GM21576 (cell line): ENCODE measurements around the gene PDE3B.
"Not testable (repeated sequence)": the region's sequence is repeated elsewhere in the genome, so short reads cannot be mapped to it uniquely, and the experiment has no call there.

Source experiments
- ATAC-seq: cut with Tn5 transposase; IDR thresholded peaks from one replicate; pipeline ENCODE4 v1.9.1; 2021; ENCODE audit warnings: mild to moderate bottlenecking, moderate library complexity; ENCODE audit not compliant: unreplicated experiment

PDE3B gene

DNA sequence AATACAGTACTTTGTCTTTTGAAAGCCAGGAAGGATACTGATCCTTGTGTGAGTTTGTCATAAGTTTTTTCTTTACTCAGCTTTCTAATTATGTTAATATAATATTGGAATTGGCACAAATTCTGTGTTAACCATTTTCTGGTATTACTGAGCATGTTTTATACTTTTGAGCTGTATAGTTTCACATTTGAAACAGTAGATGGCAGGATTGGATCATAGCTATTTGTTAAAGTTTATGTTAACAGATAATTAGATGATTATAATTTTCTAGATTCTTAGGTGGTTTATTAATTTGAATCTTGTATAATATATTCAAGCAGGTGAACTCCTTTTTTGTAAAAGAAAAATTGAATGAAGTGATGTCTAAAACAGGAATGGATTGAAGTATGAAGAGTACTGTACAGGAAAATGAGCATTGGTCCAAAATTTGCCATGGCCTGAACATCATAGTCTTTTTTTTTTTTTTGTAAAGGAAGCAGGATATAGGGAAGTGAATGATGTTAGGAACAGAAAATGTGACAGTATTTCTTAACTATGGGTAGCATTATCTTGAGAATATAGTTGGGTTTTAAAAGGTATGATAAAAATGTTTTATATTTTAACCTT, 146.4 kb downstream of the PDE3B start:
- ATAC-seq = no peak

DNA sequence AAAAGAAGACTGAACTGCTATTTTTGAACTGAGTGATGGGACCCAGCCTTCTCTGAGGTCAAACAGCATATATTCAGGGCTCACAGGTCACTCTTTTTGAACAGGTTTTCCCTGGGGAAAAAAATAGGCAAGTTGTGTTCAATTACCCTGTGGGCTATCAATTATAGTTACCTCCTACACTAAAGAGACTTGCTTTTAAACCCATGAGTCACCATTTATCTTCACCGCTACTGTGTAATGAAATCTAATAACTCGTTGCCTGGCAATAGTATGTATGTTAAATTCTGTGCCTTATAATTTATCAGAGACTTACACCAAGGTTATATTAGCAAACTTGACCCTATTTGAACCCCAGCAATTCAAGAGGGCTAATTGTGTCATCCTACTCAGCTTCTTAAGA, 149.9 kb downstream of the PDE3B start:
- no peak for ATAC-seq

DNA sequence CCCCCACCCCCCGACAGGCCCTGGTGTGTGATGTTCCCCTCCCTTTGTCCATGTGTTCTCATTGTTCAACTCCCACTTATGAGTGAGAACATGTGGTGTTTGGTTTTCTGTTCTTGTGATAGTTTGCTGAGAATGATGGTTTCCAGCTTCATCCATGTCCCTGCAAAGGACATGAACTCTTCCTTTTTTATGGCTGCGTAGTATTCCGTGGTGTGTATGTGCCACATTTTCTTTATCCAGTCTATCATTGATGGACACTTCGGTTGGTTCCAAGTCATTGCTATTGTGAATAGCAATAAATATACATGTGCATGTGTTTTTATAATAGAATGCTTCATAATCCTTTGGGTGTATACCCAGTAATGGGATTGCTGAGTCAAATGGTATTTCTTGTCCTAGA, 152.4 kb downstream of the PDE3B start:
- not testable (repeated sequence) for ATAC-seq

DNA sequence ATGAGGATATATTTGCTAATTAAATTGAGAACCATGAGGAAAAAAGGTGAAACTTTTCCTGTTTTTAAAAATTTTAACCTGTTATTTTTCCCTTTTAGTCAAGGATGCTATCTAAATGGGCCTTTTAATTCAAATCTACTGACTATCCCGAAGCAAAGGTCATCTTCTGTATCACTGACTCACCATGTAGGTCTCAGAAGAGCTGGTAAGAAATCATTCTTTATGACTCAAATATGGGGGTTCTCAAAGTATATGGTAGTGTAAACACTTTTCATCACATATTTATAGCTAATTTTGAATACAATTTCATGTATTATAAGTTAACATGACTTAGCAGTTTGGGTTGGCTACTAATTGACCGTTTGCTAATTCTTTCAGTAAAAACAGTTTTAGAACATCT, 160.2 kb downstream of the PDE3B start:
- ATAC-seq = no peak

DNA sequence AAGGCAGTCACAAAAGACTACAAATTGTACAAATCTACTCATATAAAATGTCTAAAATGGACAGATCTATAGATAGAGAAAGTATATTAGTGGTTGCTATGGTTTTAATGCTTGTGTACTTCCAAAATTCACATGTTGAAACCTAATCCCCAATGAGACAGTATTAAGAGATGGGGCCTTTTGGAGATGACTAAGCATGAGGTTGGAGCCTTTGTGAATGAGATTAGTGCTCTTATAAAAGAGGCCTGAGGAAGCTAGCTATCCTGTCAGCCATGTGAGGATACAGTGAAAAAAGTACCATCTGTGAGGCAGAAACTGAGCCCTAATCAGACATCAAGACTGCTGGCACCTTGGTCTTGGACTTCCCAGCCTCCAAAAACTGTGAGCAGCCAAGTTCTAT, 165.9 kb downstream of the PDE3B start:
- ATAC-seq = no peak

DNA sequence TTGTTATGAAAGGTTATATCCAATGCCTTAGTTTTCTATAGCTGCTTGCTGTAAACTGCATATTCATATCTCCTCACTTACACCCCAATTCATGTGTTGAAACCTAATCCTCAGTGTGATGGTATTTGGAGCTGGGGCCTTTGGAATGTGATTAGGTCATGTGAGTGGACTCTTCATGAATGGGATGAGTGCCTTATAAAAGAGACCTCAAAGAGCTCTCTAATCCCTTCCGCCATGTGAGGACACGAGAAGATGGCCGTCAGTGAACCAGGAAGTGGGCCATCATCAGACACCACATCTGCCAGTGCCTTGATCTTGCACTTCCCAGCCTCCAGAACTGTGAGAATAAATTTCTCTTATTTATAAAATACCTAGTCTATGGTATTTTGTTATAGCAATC, 169.2 kb downstream of the PDE3B start:
- no peak for ATAC-seq

DNA sequence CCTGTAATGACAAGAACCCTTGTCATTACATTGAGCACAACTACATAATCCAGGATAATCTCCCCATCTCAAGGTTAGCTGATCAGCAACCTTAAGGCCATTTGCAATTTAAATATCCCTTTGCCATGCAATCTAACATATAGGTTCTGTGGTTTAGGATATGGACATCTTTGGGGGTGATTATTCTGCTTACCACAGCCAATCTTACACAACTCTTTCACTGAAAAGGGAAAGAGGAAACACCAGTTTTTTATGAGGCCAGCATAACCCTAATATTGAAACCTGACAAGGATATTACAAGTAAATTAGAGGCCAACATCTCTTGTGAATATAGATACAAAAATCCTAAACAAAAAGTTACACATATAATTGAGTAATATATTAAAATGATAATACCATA, 169.9 kb downstream of the PDE3B start:
- ATAC-seq = no peak

DNA sequence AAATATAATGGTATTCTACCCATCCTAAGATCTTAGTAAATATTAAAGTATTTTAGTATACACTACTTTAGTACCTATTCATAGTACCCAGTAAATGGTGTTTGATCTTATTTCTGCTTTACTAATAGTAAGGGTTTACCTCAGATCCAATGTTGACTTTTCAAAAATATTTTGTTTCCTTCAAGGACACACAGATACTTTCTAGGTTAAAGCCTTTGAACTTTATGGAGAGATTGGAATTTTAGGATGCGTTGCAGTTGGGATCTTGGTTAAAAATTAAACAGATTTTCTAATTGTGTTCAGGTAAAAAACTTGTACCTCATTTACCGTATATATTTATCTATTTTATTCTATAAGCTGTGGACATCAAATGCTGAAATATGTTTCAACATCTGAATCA, 175.2 kb downstream of the PDE3B start:
- no peak for ATAC-seq

DNA sequence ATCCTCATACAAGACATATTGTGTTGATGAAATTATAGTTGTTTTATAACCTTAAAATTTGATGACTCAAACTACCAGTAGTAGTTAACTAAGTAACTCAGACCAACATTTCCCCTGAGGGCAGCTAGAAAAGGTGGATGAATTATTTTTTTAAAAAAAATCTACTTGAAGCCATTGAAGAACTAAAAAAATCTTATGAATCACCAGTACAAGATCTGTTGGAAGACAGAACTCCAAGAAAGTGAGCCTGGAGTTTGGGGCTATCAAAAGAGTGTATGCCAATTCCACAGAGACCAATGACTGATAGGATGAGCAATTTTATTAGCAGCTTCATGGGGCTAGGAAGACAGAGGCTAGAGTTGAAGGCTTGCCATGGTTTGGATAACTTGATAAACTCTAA, 176.0 kb downstream of the PDE3B start:
- no peak for ATAC-seq

DNA sequence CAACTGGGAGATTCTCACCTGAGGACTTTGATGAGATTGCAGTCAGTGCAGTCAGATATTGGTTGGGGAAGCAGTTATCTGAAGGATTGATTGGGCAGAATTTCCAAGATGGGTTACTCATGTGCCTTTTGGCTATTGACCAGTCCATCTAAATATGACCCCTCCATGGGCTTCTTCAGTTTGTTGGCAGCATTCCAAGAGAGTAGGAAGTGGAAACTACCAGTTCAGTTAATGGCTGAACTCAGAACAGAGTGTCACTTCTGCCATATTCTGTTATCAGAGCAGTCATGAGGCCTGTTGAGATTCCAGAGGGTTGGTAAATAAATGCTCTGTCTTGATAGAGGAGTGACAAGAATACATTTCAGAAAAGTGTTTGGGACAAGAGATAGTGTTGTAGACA, 177.4 kb downstream of the PDE3B start:
- no peak for ATAC-seq

DNA sequence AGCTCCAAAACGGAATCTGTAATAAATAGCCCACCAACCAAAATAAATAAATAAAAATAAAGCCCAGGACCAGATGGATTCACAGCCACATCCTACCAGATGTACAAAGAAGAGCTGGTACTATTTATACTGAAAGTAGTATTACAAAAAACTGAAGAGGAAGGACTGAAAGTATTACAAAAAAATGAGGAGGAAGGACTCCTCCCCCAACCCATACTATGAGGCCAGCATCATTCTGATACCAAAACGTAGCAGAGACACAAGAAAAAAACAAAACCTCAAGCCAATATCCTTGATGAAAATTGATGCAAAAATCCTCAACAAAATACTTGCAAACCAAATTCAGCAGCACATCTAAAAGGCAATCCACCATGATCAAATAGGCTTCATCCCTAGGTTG, 183.0 kb downstream of the PDE3B start:
- no peak for ATAC-seq

DNA sequence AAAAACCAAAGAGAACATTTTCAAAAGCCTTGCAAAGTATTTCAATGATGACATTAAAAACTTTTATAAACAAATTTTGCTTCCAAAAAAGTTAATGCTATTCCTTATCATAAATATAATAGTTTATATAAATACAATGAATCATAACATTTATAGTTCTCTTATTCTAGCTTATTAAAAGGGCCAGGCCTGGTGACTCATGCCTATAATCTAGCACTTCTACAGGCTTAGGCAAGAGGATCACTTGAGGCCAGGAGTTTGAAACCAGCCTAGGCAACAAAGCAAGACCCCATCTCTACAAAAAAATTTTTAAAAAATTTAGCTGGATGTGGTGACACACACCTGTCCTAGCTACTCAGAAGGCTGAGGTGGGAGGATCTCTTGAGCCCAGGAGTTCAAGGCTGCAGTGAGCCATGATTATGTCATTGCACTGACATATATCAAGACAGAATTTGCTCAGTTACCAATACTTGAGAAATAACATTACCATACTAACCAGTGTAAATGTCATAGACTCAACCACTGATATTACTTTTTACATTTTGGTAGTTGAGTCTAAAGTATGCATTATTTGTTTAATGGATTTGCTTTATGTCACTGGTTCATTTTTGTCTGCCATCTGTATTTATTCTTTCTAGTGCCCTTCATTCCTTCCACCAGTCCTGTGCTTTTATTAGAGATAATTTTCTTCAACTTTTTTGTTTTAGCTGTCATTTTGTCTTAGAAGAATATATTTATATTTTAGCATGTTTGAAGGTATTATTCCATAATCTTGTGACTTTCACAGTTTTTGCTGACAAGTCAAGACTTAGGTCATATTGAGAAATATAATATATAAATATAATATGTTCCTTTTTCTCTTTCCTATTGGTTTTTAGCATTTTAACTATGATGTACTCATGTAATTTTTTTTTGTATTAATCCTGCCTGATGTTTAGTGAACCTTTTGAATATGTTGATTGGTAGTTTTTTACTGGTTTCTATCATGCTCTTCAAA, 192.2 kb downstream of the PDE3B start:
- no peak for ATAC-seq

DNA sequence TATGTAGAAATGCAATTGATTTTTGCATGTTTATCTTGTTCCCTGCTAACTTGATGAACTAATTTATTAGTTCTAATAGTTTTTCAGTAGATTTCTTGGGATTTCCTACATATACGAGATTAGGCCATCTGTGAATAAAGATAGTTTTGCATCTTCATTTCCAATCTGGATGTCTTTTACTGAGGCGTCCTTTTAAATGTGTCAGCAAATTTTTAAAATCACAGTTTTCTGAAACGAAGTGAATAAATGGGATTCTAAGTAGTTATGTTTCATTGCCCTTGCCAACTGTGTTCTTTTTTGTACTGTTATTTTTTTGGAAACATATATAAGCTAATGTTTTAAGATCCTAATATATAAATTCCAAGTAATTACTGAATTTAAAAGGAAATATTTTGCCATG, 198.4 kb downstream of the PDE3B start:
- ATAC-seq = no peak

DNA sequence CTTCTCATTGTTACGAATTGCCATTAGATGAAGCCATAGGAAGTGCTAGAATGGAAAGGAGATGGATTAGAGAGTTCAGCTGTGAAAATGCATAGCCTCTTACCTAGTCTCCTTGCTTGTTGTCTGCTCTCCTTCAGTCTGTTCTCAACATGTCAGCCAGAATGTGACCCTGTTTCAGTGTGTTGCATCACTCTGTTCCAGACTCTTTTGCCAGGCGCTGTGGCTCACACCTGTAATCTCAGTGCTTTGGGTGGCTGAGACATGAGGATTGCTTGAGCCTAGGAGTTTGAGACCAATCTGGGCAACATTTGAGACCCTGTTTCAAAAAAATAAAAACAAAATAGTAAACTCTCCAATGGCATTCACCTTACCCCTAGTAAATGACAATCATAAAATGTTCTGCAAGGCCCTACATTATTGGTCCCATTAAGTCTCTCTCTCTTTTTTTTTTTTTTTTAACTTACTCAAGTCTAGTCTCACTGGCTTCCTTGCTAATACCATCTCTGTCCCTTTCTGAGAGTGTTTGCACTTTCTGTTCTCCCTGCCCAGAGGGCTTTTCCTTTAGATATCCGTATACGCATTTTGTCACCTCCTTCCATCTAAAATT, 209.1 kb downstream of the PDE3B start:
- no peak for ATAC-seq

DNA sequence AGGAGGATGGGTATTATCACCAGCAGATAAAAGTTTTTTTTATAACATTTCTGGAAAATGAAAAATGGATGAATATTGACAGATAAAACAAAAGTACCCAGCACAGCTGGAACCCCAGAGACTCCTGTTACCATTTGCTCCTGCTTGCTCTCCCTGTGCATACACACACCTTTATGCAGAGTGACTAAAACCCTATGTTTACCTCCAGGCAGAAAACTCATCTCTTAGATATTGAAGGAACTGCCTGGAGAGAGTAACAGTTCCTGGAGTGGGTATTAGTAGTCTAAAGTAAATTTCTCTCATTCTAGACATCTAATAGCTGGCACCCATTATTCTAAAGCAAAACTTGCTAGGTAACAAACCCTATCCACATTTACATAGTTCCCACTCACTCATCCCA, 210.5 kb downstream of the PDE3B start:
- ATAC-seq = no peak

DNA sequence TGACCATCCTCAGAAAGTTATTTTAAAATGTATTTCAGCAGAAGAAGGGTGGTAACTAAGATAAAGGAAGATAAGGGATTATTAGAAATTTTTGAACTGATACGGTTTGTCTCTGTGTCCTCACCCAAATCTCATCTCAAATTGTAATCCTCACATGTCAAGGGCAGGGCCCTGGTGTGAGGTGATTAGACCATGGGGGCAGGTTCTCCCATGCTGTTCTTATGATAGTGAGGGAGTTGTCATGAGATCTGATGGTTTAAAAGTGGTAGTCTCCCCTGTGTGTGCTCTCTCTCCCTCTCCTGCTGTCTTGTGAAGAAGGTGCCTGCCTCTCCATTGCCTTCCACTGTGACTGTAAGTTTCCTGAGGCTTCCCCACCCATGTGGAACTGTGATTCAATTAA, 212.3 kb downstream of the PDE3B start:
- ATAC-seq = no peak

DNA sequence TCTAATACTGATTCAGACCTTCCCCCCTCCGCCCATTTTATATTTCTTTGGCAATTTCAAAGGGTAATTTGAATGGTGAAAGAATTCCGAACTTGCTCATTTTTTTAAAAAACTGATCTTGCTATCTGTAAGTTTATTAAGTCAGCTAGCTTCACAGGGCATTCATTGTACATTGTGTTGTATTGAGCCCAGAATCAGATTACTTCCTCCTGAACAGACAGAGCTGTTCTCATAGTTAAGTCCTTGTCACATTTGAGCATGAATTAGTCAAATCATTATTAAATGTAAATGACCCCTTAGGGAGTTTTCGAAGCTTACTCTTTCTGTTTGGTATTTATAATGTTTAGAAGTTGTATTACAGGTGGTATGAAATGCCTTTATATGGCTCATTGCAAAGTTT, 214.0 kb downstream of the PDE3B start:
- no peak for ATAC-seq

DNA sequence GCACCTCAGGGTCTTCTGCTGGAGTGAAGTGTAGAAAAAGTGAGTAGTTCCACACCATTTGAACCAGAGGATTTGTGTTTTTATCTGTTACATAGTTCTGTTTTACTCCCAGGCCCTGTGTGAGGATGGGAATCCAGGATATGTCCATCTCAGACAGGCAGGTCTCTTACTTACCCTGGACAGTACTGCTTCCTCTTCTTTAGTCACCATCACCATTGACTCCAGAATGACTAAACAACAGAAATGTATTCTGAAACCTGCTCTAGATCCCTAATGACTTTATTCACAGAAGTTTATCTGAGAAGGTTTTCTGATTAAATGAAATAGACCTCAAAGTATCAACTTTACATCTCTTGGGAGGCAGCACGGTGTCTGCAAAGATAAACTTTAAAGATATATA, 214.8 kb downstream of the PDE3B start:
- ATAC-seq = no peak

DNA sequence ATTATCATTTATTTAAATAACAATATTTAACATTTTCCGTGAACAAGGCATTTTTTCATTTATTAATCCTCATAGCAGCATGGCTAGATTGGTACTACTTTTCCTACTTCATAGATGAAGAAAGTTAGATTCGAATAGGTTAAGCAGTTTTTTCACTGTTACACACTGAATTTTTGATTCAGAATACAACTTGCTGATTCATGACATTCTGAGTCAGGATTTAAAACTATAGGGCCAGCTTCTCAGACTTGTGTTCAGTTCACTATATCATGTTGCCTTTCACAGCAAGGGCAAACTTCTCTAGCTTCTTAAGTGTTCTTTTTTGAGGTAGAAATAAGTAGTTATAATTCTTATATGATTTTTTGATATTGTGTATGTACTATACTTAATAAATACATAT, 216.9 kb downstream of the PDE3B start:
- no peak for ATAC-seq

DNA sequence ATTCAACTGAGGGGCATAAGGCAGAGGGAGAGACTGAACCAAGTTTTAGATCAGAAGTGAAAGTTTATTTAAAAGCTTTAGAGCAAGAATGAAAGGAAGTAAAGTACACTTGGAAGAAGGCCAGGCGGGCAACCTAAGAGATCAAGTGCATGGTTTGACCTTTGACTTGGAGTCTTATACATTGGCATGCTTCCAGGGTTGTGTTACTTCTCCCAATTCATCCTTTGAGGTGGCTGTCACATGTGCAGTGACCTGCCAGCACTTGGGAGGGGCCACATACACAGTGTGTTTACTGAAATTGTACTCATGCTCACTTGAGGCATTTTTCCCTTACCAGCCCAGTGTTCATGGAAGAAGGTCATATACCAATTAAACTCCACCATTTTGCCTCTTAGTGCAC, 218.1 kb downstream of the PDE3B start:
- no peak for ATAC-seq

DNA sequence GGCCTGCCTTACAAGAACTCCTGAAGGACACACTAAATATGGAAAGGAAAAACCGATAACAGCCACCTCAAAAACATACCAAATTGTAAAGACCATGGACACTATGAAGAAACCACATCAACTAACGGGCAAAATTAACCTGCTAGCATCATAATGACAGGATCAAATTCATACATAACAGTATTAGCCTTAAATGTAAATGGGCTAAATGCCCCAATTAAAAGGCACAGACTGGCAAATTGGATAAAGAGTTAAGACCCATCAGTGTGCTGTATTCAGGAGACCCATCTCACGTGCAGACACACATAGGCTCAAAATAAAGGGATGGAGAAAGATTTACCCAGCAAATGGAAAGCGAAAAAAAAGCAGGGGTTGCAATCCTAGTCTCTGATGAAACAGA, 220.2 kb downstream of the PDE3B start:
- not testable (repeated sequence) for ATAC-seq

DNA sequence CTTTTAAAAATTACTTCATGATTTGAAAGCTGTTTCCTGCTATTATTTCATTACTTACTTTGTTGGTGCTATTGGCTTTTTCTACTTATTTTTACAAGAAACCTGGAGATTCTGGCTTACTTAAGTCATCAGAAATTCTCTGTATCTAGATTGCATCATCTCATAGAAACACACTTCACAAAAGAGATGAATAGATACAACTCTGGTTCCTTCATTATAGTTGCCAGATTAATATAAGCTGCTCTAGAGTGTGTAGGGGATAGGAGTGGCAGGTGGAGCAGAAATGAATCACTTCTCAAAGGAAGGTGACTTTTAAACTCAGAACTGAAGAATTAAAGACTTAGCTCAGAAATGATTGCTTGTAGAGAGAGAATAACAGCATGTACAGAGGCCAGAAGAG, 228.4 kb downstream of the PDE3B start:
- no peak for ATAC-seq
